Measurements from ENCODE around the gene C9orf40. TPM values are rescaled to one million over a fixed set of nuclear protein-coding genes. Genes with fewer than 3 reads are reported as not detected.

C9orf40 gene
- total and polyA plus RNA-seq, 4 donors, result 1.3 to 21.8 (median 1.6) TPM

DNA sequence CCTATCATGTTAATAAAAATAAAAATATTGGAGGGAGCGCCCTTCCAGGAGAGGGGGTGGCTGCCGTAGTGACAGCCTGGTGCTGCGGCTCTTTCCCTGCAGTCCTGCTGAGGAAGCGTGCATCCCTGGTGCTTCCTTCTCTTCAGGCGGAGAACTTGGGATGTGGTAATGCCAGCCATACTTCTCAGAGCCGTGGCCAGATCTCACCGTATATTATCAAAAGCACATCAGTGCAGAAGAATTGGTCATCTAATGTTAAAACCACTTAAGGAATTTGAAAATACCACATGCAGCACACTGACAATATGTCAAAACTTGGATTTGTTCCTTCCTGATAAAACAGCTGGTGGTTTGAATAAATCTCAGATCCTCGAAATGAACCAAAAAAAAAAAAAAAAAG is 17.7 kb downstream of the C9orf40 start:
- no peak for DNase-seq (ENCODE audit: low spot score)
- Histone ChIP-seq H3K9ac (ENCODE audit: low read depth in 1 of 2, low read length in 2 of 2) (no peak overlapping the region), H3K27me3 (ENCODE audit: control insufficient read depth in 4 of 4, insufficient read depth in 4 of 4, low read length in 3 of 4) (no peaks in the 10 kb centered on the region), H3K9me3 (ENCODE audit: control insufficient read depth in 4 of 4, low read length in 3 of 4) (peaks cover 0 to 8% (median 4%) of the 10 kb centered on the region in 4 donors), H3K4me3 (ENCODE audit: low read depth in 1 of 3, low read length in 3 of 3) (no peak overlapping the region), H3K36me3 (ENCODE audit: control insufficient read depth in 4 of 4, insufficient read depth in 3 of 4, low read depth in 1 of 4, low read length in 3 of 4) (no peaks in the 10 kb centered on the region), H3K4me1 (ENCODE audit: control insufficient read depth in 4 of 4, insufficient read depth in 4 of 4, low read length in 3 of 4) (no peaks in the 10 kb centered on the region), H3K27ac (ENCODE audit: low read depth in 1 of 2, low read length in 2 of 2) (no peak overlapping the region)
- WGBS, result 88% methylated on average over 8 of the region's 8 CpGs
- TF ChIP-seq, protein P1, sequence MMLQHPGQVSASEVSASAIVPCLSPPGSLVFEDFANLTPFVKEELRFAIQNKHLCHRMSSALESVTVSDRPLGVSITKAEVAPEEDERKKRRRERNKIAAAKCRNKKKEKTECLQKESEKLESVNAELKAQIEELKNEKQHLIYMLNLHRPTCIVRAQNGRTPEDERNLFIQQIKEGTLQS (IDR thresholded peaks at IDR 0.05), result no peak
- TF ChIP-seq SP1 (IDR thresholded peaks at IDR 0.05) (no peak), EGR1 (IDR thresholded peaks at IDR 0.05; ENCODE audit: low read depth in 2 of 2) (no peak)
- TF ChIP-seq, protein P2, sequence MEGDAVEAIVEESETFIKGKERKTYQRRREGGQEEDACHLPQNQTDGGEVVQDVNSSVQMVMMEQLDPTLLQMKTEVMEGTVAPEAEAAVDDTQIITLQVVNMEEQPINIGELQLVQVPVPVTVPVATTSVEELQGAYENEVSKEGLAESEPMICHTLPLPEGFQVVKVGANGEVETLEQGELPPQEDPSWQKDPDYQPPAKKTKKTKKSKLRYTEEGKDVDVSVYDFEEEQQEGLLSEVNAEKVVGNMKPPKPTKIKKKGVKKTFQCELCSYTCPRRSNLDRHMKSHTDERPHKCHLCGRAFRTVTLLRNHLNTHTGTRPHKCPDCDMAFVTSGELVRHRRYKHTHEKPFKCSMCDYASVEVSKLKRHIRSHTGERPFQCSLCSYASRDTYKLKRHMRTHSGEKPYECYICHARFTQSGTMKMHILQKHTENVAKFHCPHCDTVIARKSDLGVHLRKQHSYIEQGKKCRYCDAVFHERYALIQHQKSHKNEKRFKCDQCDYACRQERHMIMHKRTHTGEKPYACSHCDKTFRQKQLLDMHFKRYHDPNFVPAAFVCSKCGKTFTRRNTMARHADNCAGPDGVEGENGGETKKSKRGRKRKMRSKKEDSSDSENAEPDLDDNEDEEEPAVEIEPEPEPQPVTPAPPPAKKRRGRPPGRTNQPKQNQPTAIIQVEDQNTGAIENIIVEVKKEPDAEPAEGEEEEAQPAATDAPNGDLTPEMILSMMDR (IDR thresholded peaks at IDR 0.05; ENCODE audit: low read depth, low read length, missing input control), result no peak
- TF ChIP-seq, protein P3, sequence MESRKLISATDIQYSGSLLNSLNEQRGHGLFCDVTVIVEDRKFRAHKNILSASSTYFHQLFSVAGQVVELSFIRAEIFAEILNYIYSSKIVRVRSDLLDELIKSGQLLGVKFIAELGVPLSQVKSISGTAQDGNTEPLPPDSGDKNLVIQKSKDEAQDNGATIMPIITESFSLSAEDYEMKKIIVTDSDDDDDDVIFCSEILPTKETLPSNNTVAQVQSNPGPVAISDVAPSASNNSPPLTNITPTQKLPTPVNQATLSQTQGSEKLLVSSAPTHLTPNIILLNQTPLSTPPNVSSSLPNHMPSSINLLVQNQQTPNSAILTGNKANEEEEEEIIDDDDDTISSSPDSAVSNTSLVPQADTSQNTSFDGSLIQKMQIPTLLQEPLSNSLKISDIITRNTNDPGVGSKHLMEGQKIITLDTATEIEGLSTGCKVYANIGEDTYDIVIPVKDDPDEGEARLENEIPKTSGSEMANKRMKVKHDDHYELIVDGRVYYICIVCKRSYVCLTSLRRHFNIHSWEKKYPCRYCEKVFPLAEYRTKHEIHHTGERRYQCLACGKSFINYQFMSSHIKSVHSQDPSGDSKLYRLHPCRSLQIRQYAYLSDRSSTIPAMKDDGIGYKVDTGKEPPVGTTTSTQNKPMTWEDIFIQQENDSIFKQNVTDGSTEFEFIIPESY (IDR thresholded peaks at IDR 0.05), result no peak
- TF ChIP-seq, protein P4, sequence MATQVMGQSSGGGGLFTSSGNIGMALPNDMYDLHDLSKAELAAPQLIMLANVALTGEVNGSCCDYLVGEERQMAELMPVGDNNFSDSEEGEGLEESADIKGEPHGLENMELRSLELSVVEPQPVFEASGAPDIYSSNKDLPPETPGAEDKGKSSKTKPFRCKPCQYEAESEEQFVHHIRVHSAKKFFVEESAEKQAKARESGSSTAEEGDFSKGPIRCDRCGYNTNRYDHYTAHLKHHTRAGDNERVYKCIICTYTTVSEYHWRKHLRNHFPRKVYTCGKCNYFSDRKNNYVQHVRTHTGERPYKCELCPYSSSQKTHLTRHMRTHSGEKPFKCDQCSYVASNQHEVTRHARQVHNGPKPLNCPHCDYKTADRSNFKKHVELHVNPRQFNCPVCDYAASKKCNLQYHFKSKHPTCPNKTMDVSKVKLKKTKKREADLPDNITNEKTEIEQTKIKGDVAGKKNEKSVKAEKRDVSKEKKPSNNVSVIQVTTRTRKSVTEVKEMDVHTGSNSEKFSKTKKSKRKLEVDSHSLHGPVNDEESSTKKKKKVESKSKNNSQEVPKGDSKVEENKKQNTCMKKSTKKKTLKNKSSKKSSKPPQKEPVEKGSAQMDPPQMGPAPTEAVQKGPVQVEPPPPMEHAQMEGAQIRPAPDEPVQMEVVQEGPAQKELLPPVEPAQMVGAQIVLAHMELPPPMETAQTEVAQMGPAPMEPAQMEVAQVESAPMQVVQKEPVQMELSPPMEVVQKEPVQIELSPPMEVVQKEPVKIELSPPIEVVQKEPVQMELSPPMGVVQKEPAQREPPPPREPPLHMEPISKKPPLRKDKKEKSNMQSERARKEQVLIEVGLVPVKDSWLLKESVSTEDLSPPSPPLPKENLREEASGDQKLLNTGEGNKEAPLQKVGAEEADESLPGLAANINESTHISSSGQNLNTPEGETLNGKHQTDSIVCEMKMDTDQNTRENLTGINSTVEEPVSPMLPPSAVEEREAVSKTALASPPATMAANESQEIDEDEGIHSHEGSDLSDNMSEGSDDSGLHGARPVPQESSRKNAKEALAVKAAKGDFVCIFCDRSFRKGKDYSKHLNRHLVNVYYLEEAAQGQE (IDR thresholded peaks at IDR 0.05), result no peak

DNA sequence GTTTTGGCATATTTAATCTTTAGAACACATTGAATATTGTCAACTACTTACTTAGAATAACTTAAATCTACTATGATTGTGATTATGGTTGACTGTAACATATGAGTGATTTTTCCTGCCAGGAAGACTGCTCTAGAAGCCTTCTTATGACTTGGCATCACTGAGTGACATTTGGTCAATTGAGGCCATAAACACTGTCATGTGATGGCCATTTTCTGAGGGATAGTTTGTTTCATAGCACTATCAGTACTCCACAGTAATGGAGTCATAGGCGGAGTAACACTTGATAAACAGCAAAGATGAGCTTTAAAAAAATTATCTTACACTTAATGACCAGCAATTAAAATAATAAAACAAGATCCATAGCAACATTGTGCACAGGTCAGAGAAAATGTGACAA is 31.0 kb downstream of the C9orf40 start:
- Histone ChIP-seq H3K27ac (ENCODE audit: low read depth in 1 of 2, low read length in 2 of 2) (no peak overlapping the region), H3K9me3 (ENCODE audit: control insufficient read depth in 4 of 4, low read length in 3 of 4) (no peaks in the 10 kb centered on the region), H3K4me3 (ENCODE audit: low read depth in 1 of 3, low read length in 3 of 3) (no peak overlapping the region), H3K27me3 (ENCODE audit: control insufficient read depth in 4 of 4, insufficient read depth in 4 of 4, low read length in 3 of 4) (no peaks in the 10 kb centered on the region), H3K4me1 (ENCODE audit: control insufficient read depth in 4 of 4, insufficient read depth in 4 of 4, low read length in 3 of 4) (no peaks in the 10 kb centered on the region), H3K9ac (ENCODE audit: low read depth in 1 of 2, low read length in 2 of 2) (no peak overlapping the region), H3K36me3 (ENCODE audit: control insufficient read depth in 4 of 4, insufficient read depth in 3 of 4, low read depth in 1 of 4, low read length in 3 of 4) (no peaks in the 10 kb centered on the region)
- DNase-seq (ENCODE audit: low spot score), result no peak
- WGBS, result 42% methylated on average over 1 of the region's 1 CpG
- no peak for TF ChIP-seq EGR1 (IDR thresholded peaks at IDR 0.05; ENCODE audit: low read depth in 2 of 2)
- TF ChIP-seq, protein P2 (IDR thresholded peaks at IDR 0.05; ENCODE audit: low read depth, low read length, missing input control), result no peak
- TF ChIP-seq, protein P4 (IDR thresholded peaks at IDR 0.05), result no peak
- TF ChIP-seq, protein P1 (IDR thresholded peaks at IDR 0.05), result no peak
- no peak for TF ChIP-seq RXRA (IDR thresholded peaks at IDR 0.05)
- TF ChIP-seq FOXA2 (IDR thresholded peaks at IDR 0.05), result no peak
- TF ChIP-seq NR2F2 (IDR thresholded peaks at IDR 0.05), result no peak
- no peak for TF ChIP-seq SP1 (IDR thresholded peaks at IDR 0.05)
- no peak for TF ChIP-seq YY1 (IDR thresholded peaks at IDR 0.05)
- TF ChIP-seq FOXA1 (IDR thresholded peaks at IDR 0.05), result no peak
- no peak for TF ChIP-seq HNF4G (IDR thresholded peaks at IDR 0.05)
- TF ChIP-seq GABPA (IDR thresholded peaks at IDR 0.05 in 1 of 2, conservative IDR thresholded peaks at IDR 0.05 in 1 of 2), result no peak
- TF ChIP-seq RAD21 (IDR thresholded peaks at IDR 0.05), result no peak
- TF ChIP-seq, protein P3 (IDR thresholded peaks at IDR 0.05), result no peak
